Nephron (organoid): Measurements from ENCODE around the gene MYO1C.
"Not testable (repeated sequence)": the region's sequence is repeated elsewhere in the genome, so short reads cannot be mapped to it uniquely, and the experiment has no call there.

Experiments used
- H3K27ac Mint-ChIP-seq, 3 experiments: 2 replicates each; pipeline ENCODE4 v1.8.0; 2020; ENCODE audit warnings: mixed read lengths in 3 of 3, mild to moderate bottlenecking in 2 of 3, moderate library complexity in 1 of 3
- H3K27me3 Mint-ChIP-seq: 2 replicates; pipeline ENCODE4 v1.8.0; 2021; ENCODE audit warnings: low read depth, mild to moderate bottlenecking, moderate library complexity, mixed read lengths
- H3K36me3 Mint-ChIP-seq: 2 replicates; pipeline ENCODE4 v1.8.0; 2020; ENCODE audit warnings: low read depth, mixed read lengths
- H3K4me1 Mint-ChIP-seq: 2 replicates; pipeline ENCODE4 v1.8.0; 2020; ENCODE audit warnings: mixed read lengths
- H3K4me3 Mint-ChIP-seq, 3 experiments: 2 replicates each; pipeline ENCODE4 v1.8.0; 2020; ENCODE audit warnings: mild to moderate bottlenecking in 3 of 3, mixed read lengths in 3 of 3, moderate library complexity in 2 of 3
- H3K9me3 Mint-ChIP-seq: 2 replicates; pipeline ENCODE4 v1.8.0; 2020; ENCODE audit warnings: mixed read lengths
- CTCF ChIP-seq, 3 experiments: fragments of 200-600 bp; sonication (generic); IDR thresholded peaks; one replicate each; pipeline ENCODE4 v1.5.0; 2021; ENCODE audit warnings: antibody characterized with exemption in 3 of 3; ENCODE audit not compliant: unreplicated experiment in 3 of 3

Gene MYO1C

GRCh38 chr17:1511290-1511689, 18.8 kb upstream of the MYO1C start:
- TF ChIP-seq CTCF (IDR thresholded peaks at IDR 0.05; ENCODE audit: unreplicated experiment in 3 of 3) = no peak
- peaks cover 25% of the 10 kb centered on the region for H3K4me1 Mint-ChIP-seq
- no peaks in the 10 kb centered on the region for H3K9me3 Mint-ChIP-seq
- H3K36me3 Mint-ChIP-seq = peaks cover 4% of the 10 kb centered on the region
- no peak overlapping the region for H3K4me3 Mint-ChIP-seq
- peak overlapping the region in 2 of 3 experiments; percentile 56 to 88 for H3K27ac Mint-ChIP-seq
- peaks cover 6% of the 10 kb centered on the region for H3K27me3 Mint-ChIP-seq

- no peak overlapping the region for H3K27ac Mint-ChIP-seq
- no peak for TF ChIP-seq CTCF (IDR thresholded peaks at IDR 0.05; ENCODE audit: unreplicated experiment in 3 of 3)
- peaks cover 6% of the 10 kb centered on the region for H3K27me3 Mint-ChIP-seq
- H3K36me3 Mint-ChIP-seq = peaks cover 4% of the 10 kb centered on the region
- H3K4me1 Mint-ChIP-seq = peaks cover 20% of the 10 kb centered on the region
- H3K9me3 Mint-ChIP-seq = no peaks in the 10 kb centered on the region
- no peak overlapping the region for H3K4me3 Mint-ChIP-seq
Measured at GRCh38 chr17:1509290-1509881, 16.9 kb upstream of the MYO1C start.

- not testable (repeated sequence) for H3K27ac Mint-ChIP-seq, H3K27me3 Mint-ChIP-seq, H3K9me3 Mint-ChIP-seq, H3K4me3 Mint-ChIP-seq, H3K36me3 Mint-ChIP-seq
- H3K4me1 Mint-ChIP-seq = peaks cover 24% of the 10 kb centered on the region
Measured at GRCh38 chr17:1508709-1509108, 16.2 kb upstream of the MYO1C start.

GRCh38 chr17:1506649-1507267, 14.3 kb upstream of the MYO1C start:
- TF ChIP-seq CTCF (IDR thresholded peaks at IDR 0.05; ENCODE audit: unreplicated experiment in 3 of 3) = no peak
- H3K27ac Mint-ChIP-seq = no peak overlapping the region
- peaks cover 4% of the 10 kb centered on the region for H3K36me3 Mint-ChIP-seq
- H3K9me3 Mint-ChIP-seq = no peaks in the 10 kb centered on the region
- peaks cover 6% of the 10 kb centered on the region for H3K27me3 Mint-ChIP-seq
- no peak overlapping the region for H3K4me3 Mint-ChIP-seq
- H3K4me1 Mint-ChIP-seq = peaks cover 17% of the 10 kb centered on the region

- H3K4me1 Mint-ChIP-seq = peaks cover 9% of the 10 kb centered on the region
- H3K27ac Mint-ChIP-seq = no peak overlapping the region
- H3K27me3 Mint-ChIP-seq = peaks cover 6% of the 10 kb centered on the region
- no peak for TF ChIP-seq CTCF (IDR thresholded peaks at IDR 0.05; ENCODE audit: unreplicated experiment in 3 of 3)
- H3K36me3 Mint-ChIP-seq = peaks cover 4% of the 10 kb centered on the region
- no peak overlapping the region for H3K4me3 Mint-ChIP-seq
- H3K9me3 Mint-ChIP-seq = no peaks in the 10 kb centered on the region
Measured at GRCh38 chr17:1505586-1505985, 13.1 kb upstream of the MYO1C start.

GRCh38 chr17:1504866-1505265, 12.4 kb upstream of the MYO1C start:
- no peak overlapping the region for H3K27ac Mint-ChIP-seq
- H3K36me3 Mint-ChIP-seq = peaks cover 4% of the 10 kb centered on the region
- H3K4me3 Mint-ChIP-seq = no peak overlapping the region
- TF ChIP-seq CTCF (IDR thresholded peaks at IDR 0.05; ENCODE audit: unreplicated experiment in 3 of 3) = no peak
- H3K9me3 Mint-ChIP-seq = no peaks in the 10 kb centered on the region
- H3K4me1 Mint-ChIP-seq = peaks cover 9% of the 10 kb centered on the region
- H3K27me3 Mint-ChIP-seq = peaks cover 5% of the 10 kb centered on the region
